HEK293 (cell line): Measurements from ENCODE around the gene KCNT1.

ENCODE experiments used
- CTCF ChIA-PET: fragments of 350-600 bp; formaldehyde crosslinking; extraction: SDS; loops from one replicate; lab custom pipeline; 2021; ENCODE audit warnings: antibody characterized with exemption; lab: Yijun Ruan, JAX
- POLR2A ChIA-PET: fragments of 300-600 bp; formaldehyde crosslinking; extraction: SDS; loops from one replicate; lab custom pipeline; 2020; ENCODE audit warnings: antibody characterized with exemption, inconsistent platforms; lab: Yijun Ruan, JAX
- H3K27ac ChIP-seq: fragments of 200-500 bp; sonication (Bioruptor generic); 2 replicates; pipeline ENCODE4 v1.5.1; 2014; ENCODE audit warnings: low read depth, low read length, control low read depth, inconsistent platforms; ENCODE audit errors: extremely low read depth
- H3K36me3 ChIP-seq, 2 experiments: fragments of 200-500 bp in 1 of 2; sonication (Bioruptor generic) in 1 of 2; 1 replicate in 1 of 2; 2 replicates in 1 of 2; pipeline ENCODE4 v1.5.1; 2014 to 2017; ENCODE audit warnings: inconsistent platforms in 2 of 2, low read length in 2 of 2; ENCODE audit not compliant: control insufficient read depth in 2 of 2, insufficient read depth in 1 of 2
- H3K4me1 ChIP-seq: fragments of 200-500 bp; sonication (Bioruptor generic); 2 replicates; pipeline ENCODE4 v1.5.1; 2014; ENCODE audit warnings: mild to moderate bottlenecking, low read length, inconsistent platforms; ENCODE audit not compliant: control insufficient read depth, insufficient read depth
- H3K4me3 ChIP-seq: 2 replicates; pipeline ENCODE4 v1.5.1; 2011; ENCODE audit warnings: low read depth, mild to moderate bottlenecking, control low read depth, low read length, moderate library complexity
- H3K9me3 ChIP-seq: fragments of 200-500 bp; sonication (Bioruptor generic); 2 replicates; pipeline ENCODE4 v1.5.1; 2014; ENCODE audit warnings: low read depth, low read length, inconsistent platforms; ENCODE audit not compliant: control insufficient read depth, insufficient read depth
- HOXC10 ChIP-seq: sonication (generic); formaldehyde crosslinking; IDR thresholded peaks from 2 replicates; pipeline ENCODE4 v1.8.1; 2023; ENCODE audit warnings: mild to moderate bottlenecking, missing genetic modification reagents
- KLF17 ChIP-seq: fragments of 450-650 bp; formaldehyde crosslinking; IDR thresholded peaks from 2 replicates; pipeline ENCODE4 v1.5.1; 2016; ENCODE audit warnings: missing biosample characterization, missing genetic modification characterization
- KLF8 ChIP-seq: fragments of 450-650 bp; formaldehyde crosslinking; IDR thresholded peaks from 2 replicates; pipeline ENCODE4 v1.5.1; 2016; ENCODE audit warnings: missing biosample characterization, missing genetic modification characterization
- MEIS1 ChIP-seq: sonication (generic); formaldehyde crosslinking; IDR thresholded peaks from 2 replicates; pipeline ENCODE4 v1.8.1; 2022; ENCODE audit warnings: missing genetic modification reagents, mild to moderate bottlenecking, borderline replicate concordance
- PRDM1 ChIP-seq: fragments of 450-650 bp; formaldehyde crosslinking; IDR thresholded peaks from 2 replicates; pipeline ENCODE4; 2016; ENCODE audit warnings: missing biosample characterization, missing genetic modification characterization
- ZBTB7A ChIP-seq: fragments of 450-650 bp; formaldehyde crosslinking; IDR thresholded peaks from 2 replicates; pipeline ENCODE4 v1.5.1; 2016; ENCODE audit warnings: low read depth, missing biosample characterization, missing genetic modification characterization
- ZNF169 ChIP-seq: fragments of 450-650 bp; formaldehyde crosslinking; IDR thresholded peaks from 2 replicates; pipeline ENCODE4 v1.5.1; 2016; ENCODE audit warnings: missing biosample characterization, missing genetic modification characterization
- ZNF184 ChIP-seq: fragments of 450-650 bp; IDR thresholded peaks from 2 replicates; pipeline ENCODE4 v1.5.1; 2018; ENCODE audit warnings: missing biosample characterization, mild to moderate bottlenecking, missing genetic modification characterization
- ZNF202 ChIP-seq: fragments of 450-650 bp; formaldehyde crosslinking; IDR thresholded peaks from 2 replicates; pipeline ENCODE4 v1.5.1; 2016; ENCODE audit warnings: missing biosample characterization, missing genetic modification characterization, borderline replicate concordance
- ZNF529 ChIP-seq: fragments of 450-650 bp; formaldehyde crosslinking; IDR thresholded peaks from 2 replicates; pipeline ENCODE4 v1.5.1; 2017; ENCODE audit warnings: missing genetic modification characterization, missing biosample characterization; ENCODE audit not compliant: insufficient replicate concordance
- ZNF580 ChIP-seq: fragments of 450-650 bp; formaldehyde crosslinking; IDR thresholded peaks from 2 replicates; pipeline ENCODE4 v1.5.1; 2016; ENCODE audit warnings: missing biosample characterization, missing genetic modification characterization
- ZNF623 ChIP-seq: fragments of 450-650 bp; formaldehyde crosslinking; IDR thresholded peaks from 2 replicates; pipeline ENCODE4 v1.5.1; 2016; ENCODE audit warnings: missing biosample characterization, missing genetic modification characterization
- ZNF701 ChIP-seq: fragments of 450-650 bp; formaldehyde crosslinking; IDR thresholded peaks from 2 replicates; pipeline ENCODE4 v1.5.1; 2016; ENCODE audit warnings: missing biosample characterization, missing genetic modification characterization
- ZNF830 ChIP-seq: fragments of 450-650 bp; IDR thresholded peaks from 2 replicates; pipeline ENCODE4 v1.5.0; 2018; ENCODE audit warnings: missing biosample characterization, missing genetic modification characterization, low read depth, mild to moderate bottlenecking, moderate library complexity
- TF ChIP-seq, protein P1 (sequence below): fragments of 450-650 bp; formaldehyde crosslinking; IDR thresholded peaks from 2 replicates; pipeline ENCODE4 v1.5.1; 2016; ENCODE audit warnings: missing biosample characterization, missing genetic modification characterization
- TF ChIP-seq, protein P2 (sequence below): fragments of 450-650 bp; formaldehyde crosslinking; IDR thresholded peaks from 2 replicates; pipeline ENCODE4 v1.5.1; 2017; ENCODE audit warnings: missing biosample characterization, missing genetic modification characterization
- TF ChIP-seq, protein P3 (sequence below): fragments of 450-650 bp; formaldehyde crosslinking; IDR thresholded peaks from 2 replicates; pipeline ENCODE4; 2016; ENCODE audit warnings: missing biosample characterization, missing genetic modification characterization

The KCNT1 gene

DNA sequence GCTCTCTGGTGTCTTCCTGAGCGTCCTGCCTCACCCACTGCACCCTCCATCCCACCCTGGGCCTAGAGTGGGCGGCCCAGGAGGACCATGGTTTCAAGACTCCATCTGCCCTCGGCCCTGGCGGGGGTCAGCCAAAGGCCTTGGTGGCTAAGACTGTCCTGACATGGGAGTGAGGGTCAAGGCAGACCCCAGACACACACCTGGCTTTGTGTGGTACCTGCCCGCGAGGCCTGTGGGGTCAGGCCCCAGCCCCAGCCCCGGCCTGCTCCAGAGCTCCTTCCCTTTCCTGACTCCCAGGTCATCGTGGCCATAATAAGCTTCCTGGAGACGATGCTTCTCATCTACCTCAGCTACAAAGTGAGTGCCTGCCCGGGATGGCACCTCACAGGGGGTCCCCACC is 54.6 kb downstream of the KCNT1 start (continued):
- TF ChIP-seq ZNF580 (tag by site-specific recombination), result no peak
- TF ChIP-seq ZNF184, result no peak

DNA sequence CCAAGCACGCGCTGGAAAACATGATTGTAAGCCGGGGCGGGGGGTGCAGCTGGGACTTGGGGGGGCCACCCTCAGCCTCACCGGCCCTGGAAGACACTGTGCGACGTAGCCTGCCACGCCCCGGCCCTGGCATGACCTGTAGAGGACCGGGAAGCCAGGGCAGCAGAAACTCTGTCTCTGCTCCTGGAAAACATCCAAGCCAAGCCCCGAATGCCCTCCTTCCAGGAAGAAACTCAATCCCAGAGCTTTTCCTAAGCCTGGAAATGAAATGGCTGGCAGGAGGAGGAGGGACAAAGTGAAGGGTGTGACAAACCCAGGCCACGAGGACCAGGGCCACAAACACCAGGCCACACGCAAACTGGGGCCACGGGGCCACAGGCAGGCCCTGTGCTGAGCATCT is 55.4 kb downstream of the KCNT1 start:
- Histone ChIP-seq H3K36me3 (no peaks in the 10 kb centered on the region), H3K9me3 (no peaks in the 10 kb centered on the region), H3K4me1 (no peaks in the 10 kb centered on the region), H3K4me3 (no peak overlapping the region), H3K27ac (no peak overlapping the region)
- POLR2A ChIA-PET, result no interaction called here
- CTCF ChIA-PET, result no interaction called here
- TF ChIP-seq PRDM1 (tag by site-specific recombination) (no peak), ZNF184 (no peak), KLF17 (tag by site-specific recombination) (no peak), ZNF529 (tag by site-specific recombination) (no peak), ZNF830 (tag by site-specific recombination) (no peak), ZNF169 (no peak), MEIS1 (CRISPR knock-in tag) (no peak), KLF8 (tag by site-specific recombination) (no peak)
- TF ChIP-seq, protein P1, sequence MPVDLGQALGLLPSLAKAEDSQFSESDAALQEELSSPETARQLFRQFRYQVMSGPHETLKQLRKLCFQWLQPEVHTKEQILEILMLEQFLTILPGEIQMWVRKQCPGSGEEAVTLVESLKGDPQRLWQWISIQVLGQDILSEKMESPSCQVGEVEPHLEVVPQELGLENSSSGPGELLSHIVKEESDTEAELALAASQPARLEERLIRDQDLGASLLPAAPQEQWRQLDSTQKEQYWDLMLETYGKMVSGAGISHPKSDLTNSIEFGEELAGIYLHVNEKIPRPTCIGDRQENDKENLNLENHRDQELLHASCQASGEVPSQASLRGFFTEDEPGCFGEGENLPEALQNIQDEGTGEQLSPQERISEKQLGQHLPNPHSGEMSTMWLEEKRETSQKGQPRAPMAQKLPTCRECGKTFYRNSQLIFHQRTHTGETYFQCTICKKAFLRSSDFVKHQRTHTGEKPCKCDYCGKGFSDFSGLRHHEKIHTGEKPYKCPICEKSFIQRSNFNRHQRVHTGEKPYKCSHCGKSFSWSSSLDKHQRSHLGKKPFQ (tag by site-specific recombination), result no peak
- TF ChIP-seq, protein P2, sequence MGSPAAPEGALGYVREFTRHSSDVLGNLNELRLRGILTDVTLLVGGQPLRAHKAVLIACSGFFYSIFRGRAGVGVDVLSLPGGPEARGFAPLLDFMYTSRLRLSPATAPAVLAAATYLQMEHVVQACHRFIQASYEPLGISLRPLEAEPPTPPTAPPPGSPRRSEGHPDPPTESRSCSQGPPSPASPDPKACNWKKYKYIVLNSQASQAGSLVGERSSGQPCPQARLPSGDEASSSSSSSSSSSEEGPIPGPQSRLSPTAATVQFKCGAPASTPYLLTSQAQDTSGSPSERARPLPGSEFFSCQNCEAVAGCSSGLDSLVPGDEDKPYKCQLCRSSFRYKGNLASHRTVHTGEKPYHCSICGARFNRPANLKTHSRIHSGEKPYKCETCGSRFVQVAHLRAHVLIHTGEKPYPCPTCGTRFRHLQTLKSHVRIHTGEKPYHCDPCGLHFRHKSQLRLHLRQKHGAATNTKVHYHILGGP (tag by site-specific recombination), result no peak

GRCh38 chr9:135758056-135758455 is 56.1 kb downstream of the KCNT1 start:
- no peak overlapping the region for H3K27ac ChIP-seq
- POLR2A ChIA-PET, result no interaction called here
- no peak overlapping the region for H3K4me3 ChIP-seq
- H3K4me1 ChIP-seq, result no peaks in the 10 kb centered on the region
- no peaks in the 10 kb centered on the region for H3K36me3 ChIP-seq
- no peak for TF ChIP-seq HOXC10 (CRISPR knock-in tag)
- TF ChIP-seq ZNF701 (tag by site-specific recombination), result no peak
- no peak for TF ChIP-seq ZNF623 (tag by site-specific recombination)
- TF ChIP-seq ZBTB7A (tag by site-specific recombination), result no peak
- TF ChIP-seq, protein P3, sequence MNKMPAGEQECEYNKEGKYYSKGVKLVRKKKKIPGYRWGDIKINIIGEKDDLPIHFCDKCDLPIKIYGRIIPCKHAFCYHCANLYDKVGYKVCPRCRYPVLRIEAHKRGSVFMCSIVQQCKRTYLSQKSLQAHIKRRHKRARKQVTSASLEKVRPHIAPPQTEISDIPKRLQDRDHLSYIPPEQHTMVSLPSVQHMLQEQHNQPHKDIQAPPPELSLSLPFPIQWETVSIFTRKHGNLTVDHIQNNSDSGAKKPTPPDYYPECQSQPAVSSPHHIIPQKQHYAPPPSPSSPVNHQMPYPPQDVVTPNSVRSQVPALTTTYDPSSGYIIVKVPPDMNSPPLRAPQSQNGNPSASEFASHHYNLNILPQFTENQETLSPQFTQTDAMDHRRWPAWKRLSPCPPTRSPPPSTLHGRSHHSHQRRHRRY (tag by site-specific recombination), result no peak
- TF ChIP-seq ZNF202 (tag by site-specific recombination), result no peak
- TF ChIP-seq, all 188 proteins: peak for 0
- H3K9me3 ChIP-seq, result no peaks in the 10 kb centered on the region
- CTCF ChIA-PET, result no interaction called here
